ENCODE data around the gene EIPR1.

- TF ChIP-seq, protein P1, sequence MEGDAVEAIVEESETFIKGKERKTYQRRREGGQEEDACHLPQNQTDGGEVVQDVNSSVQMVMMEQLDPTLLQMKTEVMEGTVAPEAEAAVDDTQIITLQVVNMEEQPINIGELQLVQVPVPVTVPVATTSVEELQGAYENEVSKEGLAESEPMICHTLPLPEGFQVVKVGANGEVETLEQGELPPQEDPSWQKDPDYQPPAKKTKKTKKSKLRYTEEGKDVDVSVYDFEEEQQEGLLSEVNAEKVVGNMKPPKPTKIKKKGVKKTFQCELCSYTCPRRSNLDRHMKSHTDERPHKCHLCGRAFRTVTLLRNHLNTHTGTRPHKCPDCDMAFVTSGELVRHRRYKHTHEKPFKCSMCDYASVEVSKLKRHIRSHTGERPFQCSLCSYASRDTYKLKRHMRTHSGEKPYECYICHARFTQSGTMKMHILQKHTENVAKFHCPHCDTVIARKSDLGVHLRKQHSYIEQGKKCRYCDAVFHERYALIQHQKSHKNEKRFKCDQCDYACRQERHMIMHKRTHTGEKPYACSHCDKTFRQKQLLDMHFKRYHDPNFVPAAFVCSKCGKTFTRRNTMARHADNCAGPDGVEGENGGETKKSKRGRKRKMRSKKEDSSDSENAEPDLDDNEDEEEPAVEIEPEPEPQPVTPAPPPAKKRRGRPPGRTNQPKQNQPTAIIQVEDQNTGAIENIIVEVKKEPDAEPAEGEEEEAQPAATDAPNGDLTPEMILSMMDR (IDR thresholded peaks at IDR 0.05), result no peak
- no peak for TF ChIP-seq EP300 (IDR thresholded peaks at IDR 0.05)
- TF ChIP-seq POLR2A (IDR thresholded peaks at IDR 0.05; ENCODE audit: low read depth), result no peak
- no peak for TF ChIP-seq POLR2AphosphoS5 (IDR thresholded peaks at IDR 0.05)
These were observed 121.0 kb downstream of the EIPR1 start for GRCh38 chr2:3256605-3257004.

Data from esophagus muscularis mucosa (tissue), 4 donors.